ENCODE data around the gene LTBP3.

- TF ChIP-seq CTCF (IDR thresholded peaks at IDR 0.05), result no peak
- no peak for TF ChIP-seq EP300 (IDR thresholded peaks at IDR 0.05; ENCODE audit: low read depth)
- TF ChIP-seq POLR2A (IDR thresholded peaks at IDR 0.05), result no peak
Observed at GRCh38 chr11:65557280-65558001, 718 bp downstream of the LTBP3 start.

Measured in transverse colon (tissue), 3 donors.